Measurements from ENCODE around the gene NTHL1. TPM values are rescaled to one million over a fixed set of nuclear protein-coding genes. Genes with fewer than 3 reads are reported as not detected.

NTHL1 gene
- total and polyA plus RNA-seq, 9 of the 15 experiments (the other 6 are each of a cell fraction or from before 2014, with no cell fraction given): 1.1 to 58.8 (median 17.6) TPM

- ChIA-PET CTCF (ENCODE audit: low intra/inter-chr PET ratio) (no interaction called here), POLR2A (no interaction called here)
- WGBS (ENCODE audit: insufficient coverage, low coverage, missing lambda C conversion rate): 93% methylated on average over 25 of the region's 28 CpGs
- Histone ChIP-seq H2AFZ (ENCODE audit: low read depth, low read length) (no peak overlapping the region), H3K9ac (ENCODE audit: insufficient read depth in 1 of 2, low read depth in 2 of 2, low read length in 2 of 2) (peak overlapping the region in 1 of 2 experiments; percentile 35; a peak in 1 of 4 replicates), H3K27me3 (ENCODE audit: control insufficient read depth in 2 of 2, insufficient read depth in 2 of 2, low read length in 2 of 2) (no peaks in the 10 kb centered on the region), H3K4me1 (replicated peaks in 1 of 2; ENCODE audit: control insufficient read depth in 2 of 2, insufficient read depth in 2 of 2, low read length in 2 of 2) (peaks cover 0 to 15% of the 10 kb centered on the region in 2 experiments; a peak in 2 of 5 replicates), H3K9me1 (ENCODE audit: control insufficient read depth, insufficient read depth, low read length) (no peaks in the 10 kb centered on the region), H3K79me2 (ENCODE audit: control insufficient read depth, insufficient read depth, low read length) (no peaks in the 10 kb centered on the region), H3K4me3 (no peak overlapping the region), H3K36me3 (ENCODE audit: control insufficient read depth, insufficient read depth, low read length) (peaks cover 50% of the 10 kb centered on the region; the same call in 1 of the 3 replicates), H3K4me2 (ENCODE audit: insufficient read depth, low read length) (no peak overlapping the region), H3K9me3 (replicated peaks; ENCODE audit: control insufficient read depth, insufficient read depth, low read depth, low read length) (no peaks in the 10 kb centered on the region), H4K20me1 (replicated peaks; ENCODE audit: control insufficient read depth, insufficient read depth, low read length) (no peaks in the 10 kb centered on the region), H3K27ac (ENCODE audit: extremely low read depth, low read depth, low read length) (no peak overlapping the region)
- DNase-seq (ENCODE audit: extremely low read depth in 1 of 4, low spot score in 3 of 4) (no peak), ATAC-seq (no peak), FAIRE-seq (no peak)
- in situ Hi-C loops (cut with MboI) (no loop called here), intact Hi-C loops (cut with micrococcal nuclease) (no loop called here)
- TF ChIP-seq POLR2G (IDR thresholded peaks at IDR 0.05; ENCODE audit: low read depth, low read length) (0 out of 2 replicates have a peak, but pooled peaks have one; percentile 19), RNF219 (CRISPR knock-in tag; IDR thresholded peaks at IDR 0.05) (no peak), RBFOX2 (IDR thresholded peaks at IDR 0.05; ENCODE audit: low read depth, low read length) (0 out of 2 replicates have a peak, but pooled peaks have one; percentile 13)
- no TSS peak for BruUV-seq (replicated peaks)
Observed at GRCh38 chr16:2076072-2076865, 28.6 kb upstream of the NTHL1 start.

Measured in K562 (cell line).